Keratinocyte (primary cell): ENCODE data around the gene CRISPLD2. TPM values are rescaled to one million over a fixed set of nuclear protein-coding genes. Genes with fewer than 3 reads are reported as not detected.

Experiments
- DNase-seq: peaks from one replicate; pipeline ENCODE4 v3.0.0-alpha.2; 2011; ENCODE audit warnings: low read depth, missing footprints, low spot score
- FAIRE-seq: peaks from 2 replicates; lab custom pipeline; 2011; peaks lifted over from hg19 to GRCh38; lab: Jason Lieb, UNC
- H2AFZ ChIP-seq: 2 replicates; pipeline ENCODE4 v1.6.0; 2012; ENCODE audit warnings: low read length, control low read depth, inconsistent platforms; ENCODE audit not compliant: control insufficient read depth
- H3K27ac ChIP-seq: 2 replicates; pipeline ENCODE4 v1.5.1; 2011; ENCODE audit warnings: low read length; ENCODE audit not compliant: control insufficient read depth, insufficient read depth
- H3K27me3 ChIP-seq: 3 replicates; pipeline ENCODE4 v1.6.0; 2011; ENCODE audit warnings: low read length; ENCODE audit not compliant: control insufficient read depth, insufficient read depth; ENCODE audit errors: extremely low read depth
- H3K36me3 ChIP-seq, 2 experiments: 2 replicates in 1 of 2; 3 replicates in 1 of 2; pipeline ENCODE4 v1.5.1; 2011; ENCODE audit warnings: low read length in 2 of 2, mild to moderate bottlenecking in 1 of 2; ENCODE audit not compliant: control insufficient read depth in 2 of 2, insufficient read depth in 2 of 2; ENCODE audit errors: extremely low read depth in 1 of 2
- H3K4me1 ChIP-seq: 3 replicates; pipeline ENCODE4 v1.5.1; 2011; ENCODE audit warnings: low read length; ENCODE audit not compliant: control insufficient read depth, insufficient read depth; ENCODE audit errors: extremely low read depth
- H3K4me2 ChIP-seq: 3 replicates; pipeline ENCODE4 v1.6.0; 2011; ENCODE audit warnings: low read depth, low read length; ENCODE audit not compliant: control insufficient read depth, insufficient read depth; ENCODE audit errors: extremely low read depth
- H3K4me3 ChIP-seq, 3 experiments: fragments of 200-600 bp in 1 of 3; sonication (generic) in 1 of 3; 2 replicates in 2 of 3; 3 replicates in 1 of 3; pipeline ENCODE4 v1.5.1; 2011 to 2016; ENCODE audit warnings: low read length in 3 of 3, mild to moderate bottlenecking in 3 of 3, control low read depth in 2 of 3, inconsistent platforms in 1 of 3, low read depth in 1 of 3, mixed read lengths in 1 of 3, mixed run types in 1 of 3, moderate library complexity in 1 of 3; ENCODE audit not compliant: control insufficient read depth in 2 of 3, insufficient read depth in 2 of 3; ENCODE audit errors: extremely low read depth in 1 of 3
- H3K79me2 ChIP-seq: 2 replicates; pipeline ENCODE4 v1.6.0; 2012; ENCODE audit warnings: low read length; ENCODE audit not compliant: control insufficient read depth, insufficient read depth
- H3K9ac ChIP-seq: 3 replicates; pipeline ENCODE4 v1.6.0; 2011; ENCODE audit warnings: low read length; ENCODE audit not compliant: control insufficient read depth, insufficient read depth; ENCODE audit errors: extremely low read depth
- H3K9me1 ChIP-seq: 3 replicates; pipeline ENCODE4 v1.6.0; 2011; ENCODE audit warnings: low read length; ENCODE audit not compliant: control insufficient read depth, insufficient read depth; ENCODE audit errors: extremely low read depth
- H3K9me3 ChIP-seq: 2 replicates; pipeline ENCODE4 v1.5.1; 2012; ENCODE audit warnings: low read depth, low read length; ENCODE audit not compliant: control insufficient read depth
- H4K20me1 ChIP-seq: 3 replicates; pipeline ENCODE4 v1.6.0; 2011; ENCODE audit warnings: low read length; ENCODE audit not compliant: control insufficient read depth, insufficient read depth; ENCODE audit errors: extremely low read depth
- CTCF ChIP-seq, 3 experiments: IDR thresholded peaks in 1 of 3; conservative IDR thresholded peaks in 1 of 3; optimal IDR thresholded peaks in 1 of 3; 2 replicates in 2 of 3; 3 replicates in 1 of 3; pipeline versions ENCODE3 to v1.5.1; 2011; ENCODE audit warnings: low read length in 3 of 3, mild to moderate bottlenecking in 3 of 3, moderate library complexity in 2 of 3, control low read depth in 1 of 3, inconsistent platforms in 1 of 3; ENCODE audit not compliant: insufficient read depth in 2 of 3; ENCODE audit errors: extremely low read depth in 1 of 3
- EZH2 ChIP-seq: IDR thresholded peaks from one replicate; pipeline ENCODE4 v1.6.1; 2012; ENCODE audit warnings: inconsistent platforms, mild to moderate bottlenecking, low read length, moderate library complexity
- dilution Hi-C: fragments of 300-500 bp; cut with MboI; formaldehyde crosslinking; loops from one replicate; pipeline ENCODE4 v1.7.0; 2020; ENCODE audit warnings: low sequenced_read_pairs; ENCODE audit not compliant: extremely low pct_ligation_motif_present
- polyA plus RNA-seq, 5 experiments: library from polyadenylated mRNA; depleted of rRNA in 3 of 5; stranded (reverse) in 3 of 5; stranded (forward) in 1 of 5; unstranded in 1 of 5; fragments of >200 nt; gene quantifications; 1 replicate in 1 of 5; 2 replicates in 3 of 5; 3 replicates in 1 of 5; pipeline versions ENCODE4 v1.2.1 to v1.2.3, GENCODE V29; 2011 to 2012; ENCODE audit warnings: missing spikeins in 2 of 5, low read depth in 1 of 5, low replicate concordance in 1 of 5

Gene CRISPLD2
- polyA plus RNA-seq, 1 donor (not counting 4 experiments of a cell fraction or from before 2014, with no cell fraction given) = 1.2 TPM

GRCh38 chr16:84847564-84848355 lies 28.0 kb downstream of the CRISPLD2 start:
- Histone ChIP-seq H4K20me1 (no peaks in the 10 kb centered on the region), H3K9ac (no peak overlapping the region), H3K27me3 (no peaks in the 10 kb centered on the region), H3K79me2 (no peaks in the 10 kb centered on the region), H3K4me1 (peaks cover 7% of the 10 kb centered on the region), H2AFZ (no peak overlapping the region), H3K27ac (no peak overlapping the region), H3K4me3 (no peak overlapping the region), H3K4me2 (no peak overlapping the region), H3K9me3 (no peaks in the 10 kb centered on the region), H3K36me3 (no peaks in the 10 kb centered on the region), H3K9me1 (no peaks in the 10 kb centered on the region)
- no peak for FAIRE-seq
- dilution Hi-C loops = no loop called here
- DNase-seq = no peak
- TF ChIP-seq EZH2 (no peak), CTCF (optimal IDR thresholded peaks at IDR 0.05 in 1 of 3, IDR thresholded peaks at IDR 0.05 in 1 of 3, conservative IDR thresholded peaks at IDR 0.05 in 1 of 3; ENCODE audit: extremely low read depth in 1 of 3, insufficient read depth in 2 of 3, low read length in 3 of 3) (no peak)

GRCh38 chr16:84848986-84849634 lies 29.3 kb downstream of the CRISPLD2 start:
- DNase-seq (no peak), FAIRE-seq (no peak)
- Histone ChIP-seq H3K27ac (no peak overlapping the region), H3K79me2 (no peaks in the 10 kb centered on the region), H3K9me1 (no peaks in the 10 kb centered on the region), H3K9me3 (no peaks in the 10 kb centered on the region), H2AFZ (no peak overlapping the region), H3K4me2 (no peak overlapping the region), H3K36me3 (no peaks in the 10 kb centered on the region), H3K4me3 (no peak overlapping the region), H3K4me1 (no peaks in the 10 kb centered on the region), H4K20me1 (no peaks in the 10 kb centered on the region), H3K27me3 (no peaks in the 10 kb centered on the region), H3K9ac (no peak overlapping the region)
- dilution Hi-C loops = no loop called here
- no peak for TF ChIP-seq CTCF (optimal IDR thresholded peaks at IDR 0.05 in 1 of 3, IDR thresholded peaks at IDR 0.05 in 1 of 3, conservative IDR thresholded peaks at IDR 0.05 in 1 of 3; ENCODE audit: extremely low read depth in 1 of 3, insufficient read depth in 2 of 3, low read length in 3 of 3)
